ENCODE results near the gene CBX4.

Gene CBX4

DNA sequence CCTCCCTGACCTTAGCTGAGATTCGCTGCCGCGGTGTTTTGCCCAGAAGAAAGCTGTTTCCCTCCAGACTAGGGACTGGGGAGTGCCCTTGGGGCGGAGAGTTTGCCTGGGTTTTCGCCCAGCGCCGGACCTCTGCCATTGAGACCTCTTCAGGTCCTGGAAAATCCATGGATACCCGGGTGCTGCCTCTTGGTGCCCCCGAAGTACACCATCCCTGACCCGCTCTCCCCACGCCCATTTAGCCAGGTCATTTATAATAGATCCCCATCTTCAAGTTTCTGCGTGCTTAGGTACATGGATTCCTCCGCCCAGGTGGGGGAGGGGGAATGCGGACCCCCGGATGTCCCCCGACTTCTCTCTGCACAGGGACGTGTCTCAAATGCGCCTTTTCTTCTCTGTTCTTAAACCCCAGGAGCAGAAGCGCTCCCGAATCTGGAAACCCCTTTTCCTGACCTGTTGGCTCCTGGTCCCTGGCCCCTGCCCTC lies 27.3 kb downstream of the CBX4 start:
- DNase-seq = peak in 1 of 2 experiments; percentile 45

DNA sequence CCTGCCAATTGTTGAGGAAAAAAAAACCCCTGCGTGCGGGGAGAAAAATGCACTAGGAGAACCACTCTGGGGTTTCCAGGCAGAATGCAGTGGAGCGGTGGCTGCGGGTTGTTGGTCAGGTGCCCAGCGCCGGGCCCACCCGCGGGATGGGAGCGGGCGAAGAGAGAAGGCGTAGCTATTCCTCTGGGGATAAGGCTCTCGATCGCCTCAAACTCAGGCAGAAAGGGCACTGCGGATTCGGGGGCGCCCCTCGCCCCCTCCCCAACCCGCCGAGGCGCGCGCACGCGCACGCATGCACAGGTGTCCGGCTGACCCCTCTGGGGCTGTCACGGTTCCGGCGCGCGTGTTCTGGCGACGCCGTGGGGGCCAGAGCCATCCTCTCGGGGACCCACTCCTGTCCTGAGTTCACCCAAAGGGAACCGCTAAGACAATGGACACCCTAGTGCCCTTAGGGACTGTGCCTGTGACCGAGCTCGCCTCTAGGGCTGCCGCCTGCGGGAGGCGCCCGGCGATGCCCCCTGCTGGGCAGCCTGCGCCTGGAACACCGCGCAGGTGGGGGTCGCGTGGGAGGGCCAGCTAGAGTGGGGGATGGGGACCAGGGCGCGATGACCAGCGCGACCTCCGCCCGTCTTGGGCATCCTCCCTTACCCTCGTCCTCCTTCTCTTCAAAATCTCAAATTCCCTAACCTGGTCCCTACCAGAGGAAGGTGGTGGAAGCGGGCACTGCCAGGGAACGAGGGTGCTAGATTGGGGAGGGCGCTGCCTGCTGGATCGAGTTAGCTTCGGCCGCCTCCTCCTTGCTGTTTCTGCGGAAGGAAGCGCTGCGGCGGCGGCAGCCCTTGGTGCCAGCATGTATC lies 28.0 kb downstream of the CBX4 start:
- peak; percentile 35 to 88 for DNase-seq

DNA sequence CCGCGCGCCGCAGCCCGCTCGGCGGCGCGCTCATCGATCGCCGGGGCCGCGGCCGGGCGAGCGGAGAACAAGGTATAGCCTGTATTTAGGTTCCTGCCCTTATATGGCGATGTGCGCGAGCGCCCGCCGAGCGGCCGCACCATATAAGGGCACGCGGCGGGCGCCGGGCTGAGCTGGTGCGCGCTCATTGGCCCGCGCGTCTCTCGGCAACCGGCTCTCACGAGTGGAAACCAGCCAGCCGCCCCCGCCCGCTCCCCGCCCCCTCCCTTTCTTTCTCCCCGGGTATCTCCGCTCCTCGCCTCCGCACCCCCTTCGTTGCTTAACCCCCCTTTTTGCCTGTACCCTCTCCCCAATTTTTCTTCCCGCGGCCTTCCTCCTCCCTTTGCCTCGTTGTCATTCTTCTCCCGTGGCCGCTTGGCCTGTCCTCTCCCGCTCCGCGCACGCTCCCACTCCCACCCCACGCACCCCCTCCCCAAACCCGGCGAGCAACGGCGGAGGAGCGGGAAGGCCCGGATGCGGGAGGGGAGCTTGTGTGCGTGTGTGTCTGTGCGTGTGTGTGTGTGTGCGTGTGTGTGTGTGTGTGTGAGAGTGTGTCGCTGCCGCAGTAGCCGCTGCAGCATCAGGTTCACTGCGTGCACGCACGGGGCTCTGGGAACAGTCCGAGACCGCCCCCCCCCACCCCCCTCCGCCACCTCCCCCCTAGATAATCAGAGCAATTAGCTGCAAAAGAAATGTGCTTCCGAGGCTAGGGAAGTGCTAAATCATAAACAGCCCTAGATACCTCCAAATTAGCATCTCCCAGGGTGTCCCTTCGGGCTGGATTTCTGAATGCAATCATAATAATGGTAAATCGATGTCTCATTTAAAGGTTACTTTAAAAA lies 28.9 kb downstream of the CBX4 start:
- peak; percentile 54 to 96 for DNase-seq

DNA sequence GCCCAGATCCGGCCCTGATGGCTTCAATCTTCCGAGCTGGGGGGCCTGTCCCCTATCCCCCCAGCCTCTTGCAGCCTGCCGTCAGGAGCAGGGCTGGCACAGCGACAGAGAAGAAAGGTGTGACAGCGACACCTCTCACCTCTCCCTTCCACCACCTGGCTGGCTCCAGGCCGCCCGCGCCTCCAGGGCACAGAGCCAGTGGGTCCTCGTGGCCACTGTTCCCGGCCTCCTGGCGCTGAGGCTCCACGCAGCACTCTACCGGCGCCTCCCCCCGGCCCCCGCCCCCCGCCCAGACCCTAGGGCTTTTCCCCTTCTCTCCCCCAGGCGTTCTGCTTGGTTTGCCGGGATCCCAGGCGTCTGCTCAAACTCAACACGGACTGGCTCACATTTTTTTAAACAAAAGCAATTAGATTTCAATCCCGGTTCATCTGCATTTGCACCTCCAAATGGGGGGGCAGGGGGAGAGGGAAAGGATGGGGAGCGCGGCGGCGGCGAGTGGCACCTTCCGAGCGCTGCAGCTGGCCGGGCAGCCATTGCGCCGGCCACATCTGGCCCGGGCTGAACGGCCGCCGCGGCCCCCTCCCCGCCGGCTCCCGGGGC lies 29.6 kb downstream of the CBX4 start:
- peak in 1 of 2 experiments; percentile 62 for DNase-seq

DNA sequence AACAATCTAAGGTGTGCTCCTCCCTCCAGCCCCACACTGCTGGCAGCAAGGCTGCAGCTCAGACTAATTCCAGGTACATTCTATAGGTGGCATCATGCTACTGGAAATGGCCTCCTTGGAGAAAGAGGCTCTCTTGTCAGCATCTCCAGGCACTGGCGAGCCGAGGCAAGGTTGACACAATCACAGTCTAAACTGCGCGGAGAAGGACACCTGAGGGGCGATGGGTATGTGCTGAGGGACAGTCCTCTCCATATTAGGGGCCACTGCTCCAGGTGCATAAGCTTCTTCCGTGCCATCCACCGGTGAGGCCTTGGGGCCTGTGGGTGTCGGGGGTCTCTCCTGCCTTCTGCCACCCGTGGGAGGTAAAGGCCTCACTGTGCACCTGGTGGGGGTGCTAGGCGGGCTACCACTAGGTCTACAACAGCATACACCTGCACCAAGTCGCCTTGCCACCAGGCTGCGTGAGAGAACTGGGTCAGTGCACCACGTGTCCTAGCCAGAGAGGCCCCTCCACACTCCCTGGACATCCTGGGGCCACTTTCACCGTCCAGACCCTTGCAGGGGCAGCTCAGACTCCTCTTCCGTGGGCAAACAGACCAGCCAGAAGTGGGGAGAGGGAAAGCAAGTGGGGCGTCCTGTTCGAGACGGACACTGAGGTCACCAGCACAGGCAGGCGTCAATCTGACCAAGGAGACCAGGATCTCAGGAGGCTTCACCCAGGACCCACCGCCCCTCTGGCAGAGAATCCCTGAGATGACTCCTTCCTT lies 30.3 kb downstream of the CBX4 start:
- DNase-seq = peak; percentile 74 to 86

DNA sequence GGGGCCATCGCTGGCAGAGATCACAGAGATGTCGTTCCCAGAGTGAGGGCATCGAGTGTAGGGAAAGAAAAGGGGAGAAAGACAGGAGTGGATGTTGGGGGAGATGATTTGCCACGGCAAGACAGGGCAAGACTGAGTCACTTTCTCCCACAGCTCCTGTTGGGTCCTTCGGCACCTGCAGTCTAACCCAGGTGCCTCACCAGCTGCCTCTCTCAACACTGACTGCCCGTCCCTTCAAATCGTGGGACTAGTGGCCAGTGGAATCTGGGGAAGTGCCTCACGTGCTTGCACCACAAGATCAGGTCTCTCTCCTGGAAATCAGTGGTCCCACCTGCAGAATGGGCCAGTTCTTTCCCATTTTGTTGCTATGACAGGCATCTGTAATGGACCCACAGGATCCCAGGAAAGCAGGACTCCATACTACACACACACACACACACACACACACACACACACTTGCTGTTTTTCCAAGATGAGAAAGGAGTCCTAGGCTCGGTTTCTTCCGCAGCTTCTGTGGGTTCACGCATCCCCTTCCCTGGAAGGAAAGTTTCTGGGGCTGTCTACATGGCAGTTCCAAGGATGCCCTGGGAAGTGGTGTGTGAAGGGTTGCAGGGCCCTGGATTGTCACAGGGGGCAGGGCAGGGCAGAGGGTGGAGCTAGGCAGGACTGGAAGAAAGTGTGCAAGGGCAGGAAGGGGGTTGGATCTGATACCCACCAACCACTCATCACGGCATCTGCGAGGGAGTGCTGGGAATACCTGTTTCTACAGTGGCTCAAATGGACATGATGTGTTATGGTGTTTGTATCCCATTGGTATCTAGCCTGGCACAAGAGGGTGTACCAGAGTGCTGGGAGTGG lies 32.1 kb downstream of the CBX4 start:
- DNase-seq = no peak

DNA sequence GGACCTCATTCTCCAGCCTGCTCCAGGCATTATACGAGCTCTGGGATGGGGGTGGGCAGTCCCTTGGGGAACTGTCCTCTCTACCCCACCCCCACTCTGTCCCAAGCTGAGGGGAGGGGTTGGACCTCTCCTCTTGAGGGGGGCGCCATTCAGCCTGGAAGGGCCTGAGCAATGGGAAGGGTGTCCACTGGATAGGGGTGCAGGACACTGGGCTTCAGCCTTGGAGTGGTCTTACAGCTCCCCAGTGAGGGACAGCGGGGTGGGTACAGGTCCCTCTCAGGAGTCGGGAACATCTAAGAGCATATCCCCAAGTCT lies 32.8 kb downstream of the CBX4 start:
- DNase-seq = no peak

DNA sequence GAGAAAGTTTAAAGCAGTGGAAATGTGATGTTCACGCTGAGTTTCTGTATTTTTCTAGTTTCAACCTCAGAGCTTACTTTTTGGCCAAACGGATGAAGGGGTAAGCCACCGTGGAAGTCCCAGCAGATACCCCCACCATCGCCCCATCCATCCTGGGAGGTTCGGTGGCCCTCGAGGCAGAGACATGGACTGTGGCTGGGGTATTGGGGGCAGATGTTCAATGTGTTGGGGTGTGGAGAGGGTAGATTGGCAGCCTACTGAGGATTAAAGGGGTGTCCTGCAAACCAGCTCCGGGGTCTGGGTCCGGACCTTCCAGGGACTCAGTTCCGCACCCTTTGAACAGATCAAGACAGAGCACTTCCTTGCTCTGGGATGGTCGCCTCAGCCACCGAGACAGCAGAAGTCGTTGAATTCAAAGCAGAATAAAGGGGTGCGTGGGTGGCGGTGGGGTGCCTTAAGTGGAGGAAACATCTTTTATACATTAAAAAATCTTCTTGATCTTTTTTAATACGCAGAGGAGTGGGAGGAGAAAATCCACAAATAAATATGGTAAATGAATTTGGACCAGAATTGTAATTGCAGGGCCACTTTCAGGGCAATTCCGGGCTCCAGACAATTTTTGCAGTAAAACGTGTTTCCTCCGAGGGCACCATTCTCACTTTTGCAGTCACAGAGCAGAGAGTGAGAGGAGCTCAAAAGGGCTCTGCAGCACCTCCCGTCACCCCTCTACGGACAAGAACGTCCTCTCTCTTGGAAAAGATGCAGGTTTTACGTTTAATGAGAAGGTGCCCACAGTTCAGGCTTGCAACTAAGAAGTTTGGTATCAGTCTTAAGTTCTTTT lies 34.2 kb downstream of the CBX4 start:
- DNase-seq = no peak

DNA sequence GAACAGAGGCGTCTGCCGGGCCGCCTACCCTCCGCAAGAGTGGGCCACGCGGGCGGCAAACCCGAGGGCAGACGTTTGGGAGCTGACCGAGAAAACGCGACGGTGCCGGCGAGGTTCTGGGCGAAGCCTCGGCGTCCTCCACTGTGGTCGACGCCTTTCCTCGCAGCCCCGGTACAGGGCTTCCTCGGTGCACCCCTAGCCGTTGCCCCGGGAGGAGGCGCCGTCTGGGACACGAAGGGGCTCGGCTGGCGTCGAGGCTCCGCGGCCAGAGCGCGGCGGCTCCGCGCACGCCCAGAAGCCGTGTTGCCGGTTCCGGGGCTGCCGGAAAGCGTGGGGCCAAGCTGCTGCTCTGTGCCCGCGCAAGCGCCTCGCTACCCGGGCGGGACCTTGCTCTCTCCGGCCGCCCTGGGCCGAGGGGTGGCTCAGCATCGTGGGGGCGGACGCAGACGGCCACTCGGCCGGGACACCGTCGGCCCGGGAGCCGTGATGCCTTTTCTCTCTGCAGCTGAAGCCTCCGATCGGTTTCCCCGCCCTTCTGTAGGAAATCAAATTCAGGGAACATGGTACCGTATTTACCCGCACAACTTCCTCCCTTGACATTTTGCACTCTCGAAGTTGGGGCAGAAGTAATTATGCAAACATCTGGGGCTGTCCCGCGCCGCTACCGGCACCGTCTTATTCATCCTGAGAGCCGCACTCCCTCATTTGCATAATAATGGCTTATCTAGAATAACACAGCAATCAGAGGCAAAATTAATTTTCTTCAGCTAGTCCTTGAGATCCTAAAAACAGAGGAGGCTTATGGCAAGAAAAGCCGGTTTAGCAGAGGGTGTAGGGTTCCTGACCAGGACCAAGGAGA lies 35.0 kb downstream of the CBX4 start:
- DNase-seq = peak in 1 of 2 experiments; percentile 60

DNA sequence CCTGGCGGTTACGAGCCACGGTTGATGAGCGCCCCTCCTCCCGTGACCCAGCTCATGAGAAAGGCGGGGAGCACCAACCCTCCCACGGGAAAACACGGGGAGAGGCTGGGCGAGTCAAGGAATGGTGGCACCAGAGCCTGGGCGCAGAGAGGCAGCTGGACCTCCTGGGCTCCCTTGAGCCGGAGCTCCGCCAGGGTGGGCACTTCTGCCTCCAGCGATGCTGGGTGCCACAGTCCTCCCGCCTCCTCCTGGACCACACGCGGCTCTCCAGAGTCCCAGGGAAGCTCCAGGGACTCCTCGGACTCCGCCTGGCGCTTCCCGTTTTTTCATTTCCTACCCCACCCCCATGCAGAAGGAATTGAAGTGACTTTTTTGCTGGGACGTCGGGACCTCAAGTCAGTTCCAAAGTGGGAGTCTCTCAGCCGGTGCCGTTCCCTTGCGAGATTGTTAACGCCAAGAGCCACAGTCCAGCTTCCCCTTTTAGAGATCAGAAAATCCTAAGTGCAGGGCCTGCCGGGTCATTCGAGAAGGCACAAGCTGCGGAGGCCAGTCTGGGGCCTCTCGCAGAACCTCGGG lies 35.7 kb downstream of the CBX4 start:
- no peak for DNase-seq

DNA sequence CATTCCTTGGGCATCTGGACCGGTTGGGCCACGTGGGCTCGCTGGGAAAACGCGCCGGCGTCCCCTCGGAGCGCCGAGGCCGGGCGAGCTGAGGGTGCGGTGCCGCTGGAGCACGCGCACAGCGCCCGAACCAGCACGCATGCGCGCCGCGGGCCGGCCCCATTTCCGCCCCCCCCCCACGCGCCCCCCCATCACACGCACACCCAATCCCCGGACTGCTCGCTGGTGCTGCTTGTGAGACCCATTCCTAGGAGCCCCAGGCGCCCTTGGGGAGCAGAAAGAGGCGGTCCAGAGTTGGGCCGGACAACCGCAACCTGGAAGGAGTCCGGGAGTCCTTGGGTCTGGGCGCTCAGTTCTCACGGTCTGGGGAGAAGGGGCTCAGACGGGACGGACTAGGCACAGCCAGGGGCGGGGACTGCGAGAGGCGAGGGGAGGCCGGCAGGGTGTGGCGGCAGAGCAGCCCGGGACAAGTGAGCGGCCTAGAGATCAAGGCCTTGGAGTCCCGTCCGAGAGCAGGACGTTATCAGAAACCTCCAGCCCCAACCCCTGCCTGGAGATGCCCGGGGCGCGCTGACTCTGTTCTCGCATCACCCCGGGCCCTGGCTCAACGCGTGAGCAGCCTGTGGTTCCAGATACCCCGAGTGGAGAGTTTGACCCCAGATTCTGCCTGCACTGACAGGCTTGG lies 36.4 kb downstream of the CBX4 start:
- peak in 1 of 2 experiments; percentile 43 for DNase-seq

DNA sequence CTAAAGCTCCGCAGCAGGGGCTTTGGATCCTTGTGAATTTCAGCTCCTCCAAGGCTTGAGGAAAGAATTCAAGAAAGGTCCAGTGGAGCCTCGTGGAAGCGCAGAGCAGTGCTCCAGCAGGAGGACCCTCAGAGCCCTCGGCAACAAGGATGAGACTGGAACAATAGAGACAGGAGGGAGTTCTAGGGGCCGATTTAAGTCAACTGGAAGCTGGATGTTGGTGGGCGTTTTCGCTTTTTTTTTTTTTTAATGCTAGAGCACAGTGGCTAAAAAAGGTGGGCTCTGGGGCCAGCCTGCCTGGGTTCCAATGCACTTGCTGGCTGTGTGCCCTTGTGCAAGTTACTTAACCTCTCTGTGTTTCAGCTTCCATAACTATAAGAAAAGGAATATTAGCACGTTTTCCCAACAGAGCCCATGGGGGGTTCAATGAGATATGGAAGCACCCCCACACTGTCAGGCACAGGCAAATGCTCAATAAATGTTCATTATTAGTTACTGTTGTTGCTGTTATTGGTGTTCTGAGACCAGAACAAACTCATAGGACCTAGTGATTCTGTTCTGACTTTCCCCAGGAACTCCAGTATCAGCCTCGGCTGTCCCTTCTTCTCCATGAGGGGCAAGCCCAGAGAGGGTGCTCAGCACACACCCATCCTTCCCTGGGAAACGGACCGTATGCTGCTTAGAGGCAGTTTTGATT lies 37.1 kb downstream of the CBX4 start:
- no peak for DNase-seq

DNA sequence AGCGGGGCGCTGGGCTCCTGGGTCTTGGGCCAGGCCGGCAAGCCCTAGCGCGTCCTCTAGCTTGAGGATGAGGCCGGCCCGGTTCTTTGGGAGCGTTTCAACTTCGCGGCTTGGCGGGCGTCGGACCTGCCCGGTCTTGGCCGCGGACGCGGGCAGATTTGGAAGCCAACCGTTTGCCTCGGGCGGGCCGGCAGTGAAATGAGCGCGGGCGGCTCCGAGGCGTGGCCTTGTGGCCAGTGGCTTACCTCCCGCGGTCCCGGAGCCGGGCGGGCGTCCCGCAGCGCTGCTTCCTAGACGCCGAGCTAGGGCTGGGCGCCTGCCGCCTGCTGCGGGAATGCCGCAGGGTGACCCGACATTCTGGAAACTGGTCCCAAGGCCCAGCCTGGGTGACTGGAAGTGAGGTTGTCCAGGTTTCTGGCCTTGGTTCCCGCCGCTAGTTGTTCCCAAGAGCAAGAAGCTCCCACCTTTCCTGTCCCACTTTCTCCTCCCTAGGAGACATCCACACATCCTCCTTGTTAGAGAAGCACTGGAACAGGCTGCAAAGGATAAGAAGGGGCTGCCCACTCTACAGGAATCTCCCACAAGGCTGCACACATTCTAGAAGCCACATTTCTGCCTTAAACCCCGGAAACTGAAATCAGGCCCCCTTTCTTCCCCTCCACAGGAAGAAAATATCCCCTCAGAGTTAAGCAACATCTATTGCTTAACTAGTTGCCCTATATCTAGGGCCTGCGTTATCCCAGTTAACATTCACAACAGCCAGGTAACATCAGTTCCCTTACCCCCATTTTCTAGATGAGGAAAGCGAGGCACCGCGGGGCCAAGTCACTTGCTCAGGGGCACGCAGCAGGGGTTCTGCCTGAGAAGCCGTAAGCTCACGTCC lies 37.8 kb downstream of the CBX4 start:
- DNase-seq = peak in 1 of 2 experiments; percentile 41

DNA sequence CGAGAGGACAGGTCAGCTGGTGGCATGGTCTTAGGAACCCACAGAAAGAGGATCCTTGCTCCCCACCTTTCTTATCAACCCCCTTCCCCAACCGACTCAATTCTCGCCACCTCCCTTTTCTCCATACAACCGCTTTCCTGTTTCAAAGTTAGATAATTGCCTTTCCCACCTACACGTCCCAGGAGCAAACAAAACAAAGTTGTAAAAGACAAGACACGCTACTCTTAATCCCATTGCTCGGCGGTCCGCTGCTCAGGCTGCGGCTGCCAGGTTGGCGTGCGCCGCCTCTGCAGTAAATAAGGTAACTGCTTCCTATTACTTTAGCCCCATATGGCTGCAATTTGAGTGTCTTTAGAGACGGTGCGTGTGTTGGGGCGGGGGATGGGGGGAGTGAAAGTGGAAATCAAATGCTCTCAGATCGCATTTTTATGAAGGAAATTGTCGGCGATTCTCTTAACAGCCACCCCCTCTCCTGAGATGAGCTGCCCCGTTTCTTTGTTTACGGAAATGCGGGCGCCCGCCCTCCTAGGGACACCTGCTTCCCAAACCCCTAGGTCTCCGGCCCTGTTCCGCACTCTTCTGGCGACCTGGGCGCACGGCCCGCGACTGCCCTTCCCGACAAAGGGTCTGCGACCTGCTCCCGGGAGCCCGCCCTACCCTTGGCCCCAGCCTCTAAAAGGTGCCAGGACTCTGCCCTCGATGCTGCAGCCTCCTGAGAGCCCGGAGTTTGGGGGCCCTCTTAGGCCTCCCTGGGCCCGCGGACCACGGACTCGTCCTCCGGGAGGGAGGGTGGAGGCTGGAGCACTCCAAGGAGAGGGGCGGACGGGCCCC lies 38.7 kb downstream of the CBX4 start:
- DNase-seq = peak in 1 of 2 experiments; percentile 72

DNA sequence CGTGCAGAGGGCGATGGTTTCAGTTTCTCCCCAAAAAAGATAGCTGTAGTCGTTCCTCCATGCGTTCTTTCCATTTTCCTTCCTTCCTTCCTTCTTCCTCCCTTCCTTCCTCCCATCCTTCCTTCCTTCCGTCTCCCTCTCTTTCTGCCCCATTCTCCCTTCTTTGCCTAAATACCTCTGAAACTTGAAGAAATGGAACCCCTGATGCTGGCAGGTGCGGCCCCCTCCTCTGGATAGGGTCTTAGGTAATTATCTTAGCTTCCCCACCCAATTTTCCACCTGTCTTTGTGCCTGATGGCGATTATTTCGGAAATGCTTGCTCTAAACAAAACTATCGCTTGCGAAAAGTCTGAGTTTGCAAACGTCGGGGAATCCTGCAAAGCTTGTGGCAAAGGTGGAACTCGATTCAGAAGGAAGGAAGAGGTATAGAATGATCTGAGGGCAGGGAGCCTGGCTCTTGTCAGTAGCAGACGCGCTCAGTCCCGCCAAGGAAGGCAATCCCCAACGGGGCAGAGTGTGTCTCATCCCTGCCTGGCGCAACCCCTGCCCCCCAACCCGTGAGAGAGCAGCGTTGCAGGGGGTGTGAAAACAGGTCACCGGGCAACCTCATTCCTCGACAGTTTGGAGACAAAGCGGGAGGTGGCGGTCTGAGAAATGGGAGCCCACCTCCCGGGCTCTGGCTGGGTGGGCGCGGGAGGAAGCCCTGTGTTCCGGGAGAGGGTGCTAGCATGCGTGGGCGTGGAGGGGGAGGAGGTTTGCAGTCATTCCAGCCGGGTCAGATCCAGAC lies 39.5 kb downstream of the CBX4 start:
- DNase-seq = peak in 1 of 2 experiments; percentile 31

All from NCI-H526 (cell line).